NCI-H146 treated with DMSO at 0.1 percent for 48 hours (cell line): ENCODE data around the gene ARMCX4.
"Not testable (repeated sequence)": the region's sequence is repeated elsewhere in the genome, so short reads cannot be mapped to it uniquely, and the experiment has no call there.

Source experiments
- DNase-seq: peaks from one replicate; lab custom pipeline; 2025; ENCODE audit not compliant: unreplicated experiment; lab: John Stamatoyannopoulos, UW

Gene ARMCX4

GRCh38 chrX:101485212-101485949 lies at the start of gene ARMCX4:
Gene ARMCX4, plus strand, starts transcription at chrX:101485456. Its CDS starts 3,134 bp downstream, at chrX:101488590.
- peak; percentile 77 for DNase-seq

- no peak for DNase-seq
Observed at GRCh38 chrX:101442085-101442484, 43.2 kb upstream of the ARMCX4 start.

- no peak for DNase-seq
Observed at GRCh38 chrX:101449279-101449678, 36.0 kb upstream of the ARMCX4 start.

GRCh38 chrX:101450085-101450484 lies 35.2 kb upstream of the ARMCX4 start:
- no peak for DNase-seq

GRCh38 chrX:101450961-101451360 lies 34.3 kb upstream of the ARMCX4 start:
- DNase-seq = no peak

GRCh38 chrX:101452056-101452455 lies 33.2 kb upstream of the ARMCX4 start:
- DNase-seq = no peak

GRCh38 chrX:101460669-101461068 lies 24.6 kb upstream of the ARMCX4 start:
- DNase-seq = no peak

GRCh38 chrX:101462892-101463291 lies 22.4 kb upstream of the ARMCX4 start:
- DNase-seq = peak; percentile 36

- no peak for DNase-seq
Observed at GRCh38 chrX:101478366-101478765, 6.9 kb upstream of the ARMCX4 start.

GRCh38 chrX:101482296-101482695 lies 3.0 kb upstream of the ARMCX4 start:
- no peak for DNase-seq

- no peak for DNase-seq
Observed at GRCh38 chrX:101483705-101484104, 1.6 kb upstream of the ARMCX4 start.

- DNase-seq = no peak
Observed at GRCh38 chrX:101484135-101484534, 1.1 kb upstream of the ARMCX4 start.

GRCh38 chrX:101488796-101489195 lies 3.5 kb downstream of the ARMCX4 start:
- DNase-seq = no peak

GRCh38 chrX:101491943-101492342 lies 6.7 kb downstream of the ARMCX4 start:
- DNase-seq = no peak

- DNase-seq = no peak
Observed at GRCh38 chrX:101493225-101493624, 8.0 kb downstream of the ARMCX4 start.

GRCh38 chrX:101502929-101503328 lies 17.7 kb downstream of the ARMCX4 start:
- not testable (repeated sequence) for DNase-seq

GRCh38 chrX:101507372-101507771 lies 22.1 kb downstream of the ARMCX4 start:
- no peak for DNase-seq

- no peak for DNase-seq
Observed at GRCh38 chrX:101507986-101508385, 22.7 kb downstream of the ARMCX4 start.

- DNase-seq = no peak
Observed at GRCh38 chrX:101530944-101531343, 45.7 kb downstream of the ARMCX4 start.
